NCI-H774 (cell line): ENCODE measurements around the gene BCL7B.
"Not testable (repeated sequence)": the region's sequence is repeated elsewhere in the genome, so short reads cannot be mapped to it uniquely, and the experiment has no call there.

Experiments used
- DNase-seq: peaks from one replicate; lab custom pipeline; 2025; lab: John Stamatoyannopoulos, UW

BCL7B gene

GRCh38 chr7:73572767-73573186 lies 15.3 kb upstream of the BCL7B start:
- no peak for DNase-seq

GRCh38 chr7:73570977-73571376 lies 13.5 kb upstream of the BCL7B start:
- DNase-seq = no peak

DNA sequence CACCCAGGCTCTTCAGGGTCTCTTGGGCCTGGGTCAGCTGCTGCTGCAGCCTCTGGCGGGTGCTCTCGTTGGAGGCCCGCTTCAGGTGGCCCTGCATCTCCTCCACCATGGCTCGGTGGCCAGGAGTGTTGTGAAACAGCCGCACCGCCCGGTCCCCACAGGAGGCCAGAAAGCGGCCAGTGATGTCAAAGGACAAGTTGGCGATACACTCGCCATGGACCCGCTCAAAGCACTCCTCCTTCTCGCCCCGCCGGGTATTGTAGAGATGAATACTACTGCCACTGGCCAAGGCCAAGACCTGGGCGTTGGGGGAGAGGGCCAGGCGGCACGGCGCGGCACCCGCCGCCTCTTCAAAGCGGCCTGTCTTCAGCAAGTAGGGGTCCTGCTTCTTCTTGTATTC lies 13.0 kb upstream of the BCL7B start:
- DNase-seq = no peak

- DNase-seq = no peak
Measured at GRCh38 chr7:73569042-73569608, 11.6 kb upstream of the BCL7B start.

- no peak for DNase-seq
Measured at GRCh38 chr7:73567846-73568685, 10.6 kb upstream of the BCL7B start.

DNA sequence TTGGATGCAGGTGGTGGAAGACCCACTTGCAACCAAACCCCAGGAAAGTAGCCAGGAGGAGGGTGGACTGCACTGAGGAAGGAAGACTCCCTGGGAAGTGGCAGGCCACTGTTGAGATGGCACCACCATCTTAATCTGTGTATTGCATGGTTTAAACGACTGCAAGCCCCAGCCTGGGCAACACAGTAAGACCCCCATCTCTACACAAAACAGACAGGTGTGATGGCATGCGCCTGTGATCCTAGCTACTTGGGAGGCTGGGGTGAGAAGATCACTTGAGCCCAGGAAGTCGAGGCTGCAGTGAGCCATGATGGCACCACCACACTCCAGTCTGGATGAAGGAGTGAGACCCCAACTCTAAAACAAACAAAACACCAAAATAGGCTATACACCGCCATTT lies 9.7 kb upstream of the BCL7B start:
- no peak for DNase-seq

- not testable (repeated sequence) for DNase-seq
Measured at GRCh38 chr7:73566431-73566830, 8.9 kb upstream of the BCL7B start.

- no peak for DNase-seq
Measured at GRCh38 chr7:73565675-73566340, 8.3 kb upstream of the BCL7B start.

- DNase-seq = no peak
Measured at GRCh38 chr7:73560109-73560835, 2.8 kb upstream of the BCL7B start.

DNA sequence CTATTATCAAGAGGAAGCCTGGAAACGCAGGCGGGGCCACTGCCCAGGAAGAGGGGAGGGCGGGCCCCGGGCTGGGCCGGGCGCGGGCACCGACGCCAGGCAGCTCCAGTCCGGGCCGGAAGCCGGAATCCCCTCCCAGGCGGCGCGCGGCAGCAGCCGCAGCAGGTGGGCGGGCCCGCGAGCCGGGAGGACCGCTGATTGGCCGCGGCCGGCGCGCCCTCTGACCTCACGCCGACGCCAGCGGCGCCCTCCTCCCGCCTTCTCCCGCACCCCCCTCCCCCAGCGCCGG lies 438 bp downstream of the BCL7B start:
- DNase-seq = peak; percentile 95

DNA sequence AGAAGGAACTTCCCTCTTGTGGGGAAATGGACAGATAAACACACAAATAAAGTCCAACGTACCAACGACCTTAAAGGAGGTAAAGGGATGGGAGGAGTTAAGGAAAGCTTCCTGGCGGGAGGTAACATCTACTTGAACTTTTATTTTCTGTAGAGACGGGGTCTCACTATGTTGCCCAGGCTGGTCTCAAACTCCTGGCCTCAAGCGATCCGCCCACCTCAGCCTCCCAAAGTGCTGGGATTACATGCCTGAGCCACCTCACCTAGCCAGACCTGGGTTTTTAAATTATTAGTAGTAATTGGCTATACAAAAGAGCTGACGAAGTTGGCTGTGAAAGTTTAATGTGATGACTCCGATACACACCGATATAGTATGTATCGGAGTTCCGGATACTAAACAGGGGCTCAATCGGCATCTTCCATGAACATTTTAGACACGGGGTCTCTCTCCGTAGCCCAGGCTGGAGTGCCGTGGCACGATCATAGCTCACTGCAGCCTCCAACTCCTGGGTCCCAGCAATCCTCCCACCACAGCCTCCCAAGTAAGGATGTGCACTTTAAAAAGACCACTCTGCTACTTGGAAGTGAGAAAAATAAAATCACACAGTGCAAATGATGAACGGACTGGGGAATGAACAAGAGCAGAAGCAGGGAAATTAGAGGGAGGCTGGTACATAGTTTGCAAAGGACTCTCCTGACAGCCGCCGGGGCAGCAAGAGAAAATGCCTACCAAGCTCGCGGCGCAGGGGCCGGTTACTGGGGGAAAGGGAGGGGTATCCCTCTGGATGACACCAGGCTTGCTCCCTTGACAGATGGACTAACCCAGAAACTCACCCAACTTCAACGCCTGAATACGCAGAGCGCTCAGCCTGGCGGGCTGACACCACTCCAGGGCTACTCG lies 1.0 kb downstream of the BCL7B start:
- no peak for DNase-seq

DNA sequence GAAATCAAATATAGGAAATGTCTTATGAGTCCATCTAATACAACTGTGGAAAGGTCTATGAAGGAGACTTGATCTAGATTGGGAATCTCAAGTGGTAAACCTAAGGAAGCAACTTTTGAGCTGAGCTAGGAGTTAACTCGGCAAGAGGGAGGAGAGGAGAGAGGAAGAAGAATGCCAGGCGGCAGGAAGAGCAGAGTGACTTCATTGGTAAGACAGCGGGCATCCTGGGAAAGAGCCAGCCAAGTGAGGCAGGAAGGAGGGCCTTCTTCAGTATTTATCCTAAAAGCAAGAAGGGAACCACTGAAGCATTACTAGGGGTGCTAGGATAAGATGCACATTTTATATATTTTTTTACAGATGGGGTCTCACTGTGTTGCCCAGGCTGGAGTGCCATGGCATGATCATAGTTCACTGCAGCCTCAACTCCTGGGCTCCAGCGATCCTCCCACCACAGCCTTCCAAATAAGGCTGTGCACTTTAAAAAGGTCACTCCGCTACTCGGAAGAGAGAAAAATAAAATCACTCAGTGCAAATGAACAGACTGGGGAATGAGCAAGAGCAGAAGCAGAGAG lies 2.0 kb downstream of the BCL7B start:
- no peak for DNase-seq

DNA sequence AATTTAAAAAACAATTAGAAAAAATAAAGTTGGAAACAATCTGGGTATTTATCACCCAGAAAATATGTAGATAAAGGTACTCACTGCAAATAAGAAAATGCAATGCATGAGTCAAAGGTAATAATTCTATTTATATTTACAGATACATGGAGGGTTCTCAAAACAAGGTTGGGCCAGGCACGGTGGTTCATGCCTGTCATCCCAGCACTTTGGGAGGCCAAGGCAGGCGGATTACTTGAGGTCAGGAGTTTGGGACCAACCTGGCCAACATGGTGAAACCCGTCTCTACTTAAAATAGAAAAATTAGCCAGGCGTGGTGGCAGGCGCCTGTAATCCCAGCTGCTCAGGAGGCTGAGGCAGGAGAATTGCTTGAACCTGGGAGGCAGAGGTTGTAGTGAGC lies 7.4 kb downstream of the BCL7B start:
- DNase-seq = not testable (repeated sequence)

- DNase-seq = no peak
Measured at GRCh38 chr7:73549176-73549575, 8.3 kb downstream of the BCL7B start.

- DNase-seq = no peak
Measured at GRCh38 chr7:73547841-73548240, 9.6 kb downstream of the BCL7B start.

DNA sequence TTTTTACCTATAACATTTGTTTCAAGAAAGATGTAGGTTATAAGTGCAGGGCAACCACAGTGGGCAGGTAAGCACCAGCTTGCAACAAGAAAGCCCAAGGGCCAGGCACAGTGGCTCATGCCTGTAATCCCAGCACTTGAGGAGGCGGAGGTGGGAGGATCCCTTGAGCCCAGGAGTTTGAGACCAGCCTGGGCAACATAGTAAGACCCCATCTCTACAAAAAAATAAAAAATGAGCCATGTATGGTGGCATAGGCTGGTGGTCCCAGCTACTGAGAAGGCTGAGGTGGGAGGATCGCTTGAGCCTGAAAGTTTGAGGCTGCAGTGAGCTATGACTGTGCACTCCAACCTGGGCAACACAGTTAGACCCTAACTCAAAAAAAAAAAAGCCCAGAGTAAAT lies 12.8 kb downstream of the BCL7B start:
- DNase-seq = no peak

DNA sequence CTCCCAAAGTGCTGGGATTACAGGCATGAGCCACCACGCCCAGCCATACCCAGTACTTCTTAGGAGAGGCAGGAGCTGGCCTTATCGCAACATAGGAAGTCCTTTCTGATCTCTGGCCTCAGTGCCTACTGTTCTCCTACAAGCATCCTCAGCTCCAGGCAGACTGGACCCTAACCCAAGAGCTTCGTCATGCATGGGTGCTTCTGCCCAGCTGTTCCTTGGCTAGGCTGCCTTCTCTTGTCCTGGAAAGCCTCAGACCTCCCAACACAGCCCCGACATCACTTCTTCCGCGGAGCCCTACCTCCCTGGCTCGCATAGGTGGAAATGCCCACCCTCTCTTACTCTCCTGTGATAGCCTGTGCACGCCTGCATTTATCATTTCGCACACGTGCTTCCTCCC lies 15.8 kb downstream of the BCL7B start:
- no peak for DNase-seq

- DNase-seq = no peak
Measured at GRCh38 chr7:73539709-73540108, 17.8 kb downstream of the BCL7B start.

DNA sequence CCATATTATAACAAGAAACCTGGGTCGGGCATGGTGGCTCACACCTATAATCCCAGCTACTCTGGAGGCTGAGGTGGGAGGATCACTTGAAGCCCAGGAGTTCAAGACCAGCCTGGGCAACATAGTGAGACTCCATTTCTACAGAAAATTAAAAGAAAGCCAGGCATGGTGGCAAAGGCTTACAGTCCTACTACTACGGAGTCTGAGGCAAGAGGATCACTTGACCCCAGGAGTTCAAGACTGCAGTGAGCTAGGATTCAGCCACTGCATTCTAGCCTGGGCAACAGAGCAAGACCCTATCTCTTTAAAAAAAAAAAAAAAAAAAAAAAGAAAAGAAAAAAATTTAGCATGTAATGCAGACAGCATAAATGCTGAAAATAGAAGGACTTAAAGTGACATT lies 19.0 kb downstream of the BCL7B start:
- DNase-seq = not testable (repeated sequence)

GRCh38 chr7:73537051-73537450 lies 20.4 kb downstream of the BCL7B start:
- DNase-seq = no peak

DNA sequence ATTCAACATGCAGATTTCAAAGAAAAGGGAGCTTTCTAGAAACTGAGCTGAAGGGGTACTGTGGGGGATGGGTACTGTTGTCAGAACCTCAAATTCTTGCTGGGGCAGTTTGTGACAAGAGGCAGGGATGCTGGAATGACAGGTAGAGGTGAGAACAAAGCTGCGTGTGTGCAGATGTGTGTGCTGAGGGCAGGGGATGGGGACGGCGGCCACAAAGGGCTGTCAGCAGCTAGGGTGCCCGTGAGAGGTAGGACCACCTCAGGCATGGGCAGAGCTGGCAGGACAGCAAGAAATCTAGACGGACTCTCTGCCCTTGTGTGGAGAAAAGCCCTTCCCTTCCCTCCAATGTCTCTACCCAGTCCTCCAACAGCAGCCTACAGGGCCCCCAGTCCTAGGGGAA lies 21.0 kb downstream of the BCL7B start:
- DNase-seq = no peak
